ENCODE data around the gene EPHB1.

The EPHB1 gene

DNA sequence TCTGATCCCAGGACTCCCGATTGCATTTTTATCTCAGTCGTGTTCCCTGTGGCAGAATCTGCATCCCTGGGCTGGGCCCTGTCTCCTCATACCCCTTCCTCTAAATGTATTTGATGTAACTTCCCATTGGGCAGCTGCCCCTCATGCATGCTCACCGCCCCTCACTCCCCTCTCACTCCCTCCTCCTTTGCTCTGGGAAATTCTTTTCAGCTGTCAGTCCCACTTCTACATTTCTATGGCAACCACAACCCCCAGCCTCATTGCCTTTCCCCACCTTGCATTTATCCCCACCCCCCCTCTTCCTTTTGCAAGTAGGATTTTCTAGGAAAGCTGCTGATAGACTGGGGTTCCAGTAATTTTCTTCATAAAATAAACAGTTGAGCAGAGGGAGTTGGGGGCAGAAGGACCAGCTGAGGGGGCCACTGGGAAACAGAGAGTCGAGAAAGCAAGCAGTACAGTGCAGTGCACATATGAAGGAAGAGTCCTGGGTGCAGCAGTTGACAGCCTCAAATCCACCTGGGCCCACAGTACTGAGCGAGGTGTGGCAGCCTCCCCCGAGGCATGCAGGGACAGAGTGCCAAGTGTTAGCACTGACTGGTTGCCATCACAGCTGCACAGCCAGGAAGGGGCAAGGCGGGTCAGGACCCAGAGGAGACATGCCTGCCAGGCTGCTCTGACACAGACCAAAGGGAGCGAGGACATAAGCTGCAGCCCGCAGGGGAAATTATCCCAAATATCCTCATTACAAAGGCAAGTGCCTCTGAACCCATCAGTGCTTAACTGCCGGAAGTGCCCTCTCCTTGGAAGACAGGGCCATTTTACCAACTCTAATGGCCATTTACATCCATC is 476.3 kb downstream of the EPHB1 start:
- no peak for DNase-seq

GRCh38 chr3:135272026-135272669 is 477.1 kb downstream of the EPHB1 start:
- DNase-seq = no peak

GRCh38 chr3:135292162-135292561 is 497.1 kb downstream of the EPHB1 start:
- DNase-seq = no peak

DNA sequence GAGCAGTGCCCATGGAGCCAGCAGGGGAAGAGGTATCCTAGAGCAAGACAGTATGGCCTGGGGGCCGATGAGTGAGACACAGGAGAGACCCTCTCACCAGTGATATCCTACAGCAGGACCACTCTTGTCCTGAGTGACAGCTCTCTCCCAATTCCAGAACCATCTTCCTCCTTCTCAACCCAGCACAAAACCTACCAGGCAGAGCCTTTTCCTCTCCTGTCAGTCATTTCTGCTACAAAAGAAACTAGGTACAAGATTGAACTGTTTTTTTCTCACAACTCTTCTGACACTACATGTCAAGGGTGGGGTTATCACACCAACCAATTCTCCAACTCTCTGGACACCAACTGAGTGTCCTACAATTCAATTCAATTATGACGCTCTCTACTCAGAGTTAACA is 506.6 kb downstream of the EPHB1 start:
- DNase-seq = no peak

GRCh38 chr3:135304378-135304777 is 509.3 kb downstream of the EPHB1 start:
- no peak for DNase-seq
